Stimulated activated CD4-positive, alpha-beta T cell treated with anti-CD3 and anti-CD28 coated beads, Interleukin-1b, Interleukin-23, amount 100 ng/mL, for 1 hour (primary cell): ENCODE data around the gene RPL9.
"Not testable (repeated sequence)": the region's sequence is repeated elsewhere in the genome, so short reads cannot be mapped to it uniquely, and the experiment has no call there.

Experiments
- DNase-seq, 2 donors: peaks; one replicate each; pipeline ENCODE4 v3.0.0-alpha.2; 2020; ENCODE audit warnings: low read depth in 2 of 2

RPL9 gene

DNA sequence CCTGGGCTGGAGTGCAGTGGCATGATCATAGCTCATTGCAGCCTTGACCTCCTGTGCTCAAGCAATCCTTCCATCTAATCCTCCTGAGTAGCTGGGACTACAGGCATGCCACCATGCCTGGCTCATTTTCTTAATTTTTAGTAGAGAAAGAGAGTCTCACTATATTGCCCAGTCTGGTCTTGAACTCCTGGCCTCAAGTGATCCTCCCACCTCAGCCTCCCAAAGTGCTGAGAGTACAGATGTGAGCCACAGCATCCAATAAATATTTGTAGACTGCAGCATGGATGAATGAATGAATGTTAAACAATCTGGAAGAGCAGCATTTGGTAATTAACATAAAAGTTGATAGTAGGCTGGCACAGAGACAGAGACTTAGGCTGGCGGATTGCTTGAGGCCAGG lies 32.0 kb downstream of the RPL9 start:
- no peak for DNase-seq

DNA sequence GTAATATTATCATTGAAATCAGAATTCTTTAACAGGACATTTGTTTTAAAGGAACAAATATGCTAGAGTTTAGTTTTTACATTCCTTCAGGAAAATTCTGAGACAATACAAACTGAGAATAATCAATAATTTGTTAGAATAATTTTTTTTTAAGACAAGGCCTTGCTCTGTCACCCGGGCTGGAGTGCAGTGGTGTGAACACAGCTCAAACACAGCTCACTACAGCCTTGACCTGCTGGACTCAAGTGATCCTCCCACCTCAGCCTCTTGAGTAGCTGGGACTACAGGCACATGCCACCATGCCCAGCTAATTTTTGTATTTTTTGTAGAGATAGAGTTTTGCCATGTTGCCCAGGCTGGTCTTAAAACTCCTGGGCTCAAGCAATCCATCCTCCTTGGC lies 33.4 kb downstream of the RPL9 start:
- DNase-seq = not testable (repeated sequence)

DNA sequence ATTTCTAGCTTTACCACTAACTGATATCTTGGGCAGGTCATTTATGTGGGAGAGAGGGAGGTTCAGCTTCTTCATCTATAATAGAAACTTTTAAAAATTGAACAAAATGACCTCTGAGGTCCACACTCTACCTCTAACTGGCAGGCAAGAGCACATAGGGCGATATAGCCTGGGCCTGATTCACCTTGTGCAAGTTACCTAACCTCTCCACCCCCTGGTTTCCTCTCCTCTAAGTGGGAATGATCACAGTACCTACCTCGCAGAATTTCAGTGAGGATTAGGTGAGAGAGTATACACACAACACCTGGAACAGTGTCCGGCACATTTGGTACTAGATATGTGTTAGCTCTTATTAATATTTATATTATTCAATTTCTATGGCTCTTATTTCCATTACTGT lies 36.5 kb downstream of the RPL9 start:
- no peak for DNase-seq

DNA sequence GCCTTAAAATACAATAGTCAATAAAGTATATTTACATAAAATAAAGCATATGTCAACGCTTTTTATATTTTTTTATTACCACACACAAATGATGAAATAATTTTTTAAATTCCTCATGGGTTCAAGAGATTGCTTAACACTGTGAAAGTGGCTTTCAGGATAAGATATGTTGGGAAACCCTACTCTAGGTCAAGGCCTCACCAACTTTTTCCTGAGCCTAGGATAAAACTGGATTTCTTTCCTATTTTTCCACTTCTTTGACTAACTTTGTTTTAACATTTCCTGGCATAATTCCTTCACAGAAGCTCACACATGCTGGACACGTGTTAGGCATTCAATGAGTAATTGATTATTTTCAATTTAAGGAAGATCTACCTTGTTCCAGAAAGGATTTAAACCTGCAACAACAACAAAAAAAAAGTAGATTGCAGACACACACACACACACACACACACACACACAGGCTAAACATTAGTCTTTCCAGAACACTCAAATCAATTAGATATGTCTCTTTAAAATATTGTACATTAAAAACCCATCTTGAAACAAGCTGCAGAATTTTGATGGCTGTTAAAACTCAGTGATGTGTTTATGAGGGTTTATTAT lies 42.9 kb downstream of the RPL9 start:
- DNase-seq = no peak

DNA sequence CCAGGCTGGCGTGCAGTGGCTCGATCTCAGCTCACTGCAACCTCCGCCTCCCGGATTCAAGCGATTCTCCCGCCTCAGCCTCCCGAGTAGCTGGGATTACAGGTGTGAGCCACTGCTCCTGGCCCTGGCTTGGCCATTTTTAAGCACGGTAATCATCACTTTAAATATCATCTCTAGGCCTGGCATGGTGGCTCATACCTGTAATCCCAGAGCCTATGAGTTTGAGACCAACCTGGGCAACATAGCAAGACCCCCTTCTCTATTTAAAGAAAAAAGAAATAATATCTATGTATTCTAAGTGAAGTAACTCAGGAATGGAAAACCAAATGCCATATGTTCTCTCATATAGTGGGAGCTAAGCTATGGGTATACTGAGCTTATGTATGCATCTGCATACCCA lies 47.2 kb downstream of the RPL9 start:
- DNase-seq = not testable (repeated sequence)

GRCh38 chr4:39410415-39410814 lies 48.3 kb downstream of the RPL9 start:
- no peak for DNase-seq

DNA sequence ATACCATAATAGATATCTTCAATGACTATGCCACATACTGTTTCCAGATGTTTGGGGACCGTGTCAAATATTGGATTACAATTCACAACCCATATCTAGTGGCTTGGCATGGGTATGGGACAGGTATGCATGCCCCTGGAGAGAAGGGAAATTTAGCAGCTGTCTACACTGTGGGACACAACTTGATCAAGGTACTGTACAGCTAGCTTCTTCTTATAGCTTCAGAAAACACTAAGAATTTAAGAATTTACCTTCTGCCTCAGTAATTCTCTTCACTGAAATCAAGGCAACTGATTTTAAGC lies 51.2 kb downstream of the RPL9 start:
- DNase-seq = no peak

DNA sequence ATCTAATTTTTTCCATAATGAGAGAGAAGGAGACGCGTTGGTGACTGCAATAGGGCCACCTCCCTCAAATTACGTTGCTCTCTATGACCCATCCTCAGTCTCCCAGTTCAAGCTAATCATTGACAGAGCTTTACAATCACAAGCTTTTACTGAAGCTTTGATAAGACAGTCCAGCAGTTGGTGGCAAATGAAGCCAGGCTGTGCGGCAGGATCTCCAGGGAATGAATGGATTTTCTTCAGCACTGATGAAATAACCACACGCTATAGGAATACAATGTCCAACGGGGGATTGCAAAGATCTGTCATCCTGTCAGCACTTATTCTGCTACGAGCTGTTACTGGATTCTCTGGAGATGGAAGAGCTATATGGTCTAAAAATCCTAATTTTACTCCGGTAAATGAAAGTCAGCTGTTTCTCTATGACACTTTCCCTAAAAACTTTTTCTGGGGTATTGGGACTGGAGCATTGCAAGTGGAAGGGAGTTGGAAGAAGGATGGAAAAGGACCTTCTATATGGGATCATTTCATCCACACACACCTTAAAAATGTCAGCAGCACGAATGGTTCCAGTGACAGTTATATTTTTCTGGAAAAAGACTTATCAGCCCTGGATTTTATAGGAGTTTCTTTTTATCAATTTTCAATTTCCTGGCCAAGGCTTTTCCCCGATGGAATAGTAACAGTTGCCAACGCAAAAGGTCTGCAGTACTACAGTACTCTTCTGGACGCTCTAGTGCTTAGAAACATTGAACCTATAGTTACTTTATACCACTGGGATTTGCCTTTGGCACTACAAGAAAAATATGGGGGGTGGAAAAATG lies 51.7 kb downstream of the RPL9 start, which contains the start of gene KLB:
Gene KLB, plus strand, starts transcription at position 168 of the 821 bp plus-strand sequence. Its CDS starts 20 bp downstream, at position 188.
- no peak for DNase-seq
